ENCODE measurements around the gene SLC2A9.
"Not testable (repeated sequence)": the region's sequence is repeated elsewhere in the genome, so short reads cannot be mapped to it uniquely, and the experiment has no call there.

- not testable (repeated sequence) for TF ChIP-seq TBP (IDR thresholded peaks at IDR 0.05; ENCODE audit: low read depth, low read length); POLR2A (IDR thresholded peaks at IDR 0.05; ENCODE audit: control extremely low read depth in 1 of 2, low read depth in 2 of 2, low read length in 2 of 2); CHD1 (IDR thresholded peaks at IDR 0.05; ENCODE audit: low read depth, low read length); JUN (IDR thresholded peaks at IDR 0.05; ENCODE audit: low read depth, low read length); CTCF (IDR thresholded peaks at IDR 0.05; ENCODE audit: control extremely low read depth in 1 of 3, insufficient read depth in 1 of 3, low read depth in 1 of 3, low read length in 3 of 3); TCF12 (IDR thresholded peaks at IDR 0.05; ENCODE audit: low read depth, low read length); EP300 (IDR thresholded peaks at IDR 0.05; ENCODE audit: borderline replicate concordance in 1 of 2, low read depth in 2 of 2, low read length in 2 of 2); RFX5 (IDR thresholded peaks at IDR 0.05; ENCODE audit: borderline replicate concordance, low read depth, low read length); EZH2 (IDR thresholded peaks at IDR 0.05; ENCODE audit: low read depth, low read length, severe bottlenecking)
Measured at GRCh38 chr4:9981899-9982298, 39.4 kb downstream of the SLC2A9 start.
